Breast epithelium (tissue), 4 donors: Measurements from ENCODE around the gene COA3. TPM values are rescaled to one million over a fixed set of nuclear protein-coding genes. Genes with fewer than 3 reads are reported as not detected.

ENCODE experiments used
- DNase-seq, 2 donors: peaks; one replicate each; pipeline ENCODE4 v3.0.0-alpha.2; 2019; ENCODE audit warnings: low spot score in 2 of 2
- H3K27ac ChIP-seq, 2 donors: fragments of 200-600 bp; sonication (generic) in 1 of 2; one replicate each; pipeline ENCODE4 v1.5.1; 2016 to 2019; ENCODE audit warnings: mild to moderate bottlenecking in 1 of 2
- H3K27me3 ChIP-seq, 2 donors: fragments of 200-600 bp; sonication (generic) in 1 of 2; one replicate each; pipeline versions ENCODE4 v1.5.1 to v1.6.0; 2017 to 2019; ENCODE audit warnings: control low read depth in 1 of 2, mild to moderate bottlenecking in 1 of 2
- H3K36me3 ChIP-seq: fragments of 200-600 bp; one replicate; pipeline ENCODE4 v1.5.1; 2019
- H3K4me1 ChIP-seq, 2 donors: fragments of 200-600 bp; sonication (generic); one replicate each; pipeline ENCODE4 v1.5.1; 2016 to 2019; ENCODE audit warnings: control low read depth in 1 of 2
- H3K4me3 ChIP-seq, 3 donors: fragments of 200-600 bp; sonication (generic); 1 replicate in 2 of 3; 2 replicates in 1 of 3; pipeline ENCODE4 v1.5.1; 2016 to 2019; ENCODE audit warnings: mild to moderate bottlenecking in 3 of 3, moderate library complexity in 2 of 3
- H3K9me3 ChIP-seq, 2 donors: fragments of 200-600 bp; sonication (generic) in 1 of 2; one replicate each; pipeline ENCODE4 v1.5.1; 2016 to 2019; ENCODE audit warnings: control low read depth in 1 of 2
- CTCF ChIP-seq, 3 donors: fragments of 450-650 bp; IDR thresholded peaks; one replicate each; pipeline ENCODE4 v1.5.1; 2016 to 2017; ENCODE audit warnings: antibody characterized with exemption in 3 of 3, mild to moderate bottlenecking in 3 of 3, moderate library complexity in 3 of 3
- POLR2A ChIP-seq: fragments of 450-650 bp; IDR thresholded peaks from one replicate; pipeline ENCODE4 v1.6.1; 2016; ENCODE audit warnings: antibody characterized with exemption, mild to moderate bottlenecking, moderate library complexity
- POLR2AphosphoS5 ChIP-seq, 3 donors: sonication (generic); formaldehyde crosslinking; IDR thresholded peaks; one replicate each; pipeline ENCODE4 v1.6.1; 2017; ENCODE audit warnings: antibody characterized with exemption in 3 of 3
- intact Hi-C: fragments of 100-400 bp; cut with DNase I; formaldehyde crosslinking; loops from one replicate; pipeline ENCODE4 v1.15.1; 2023; ENCODE audit warnings: low total_unique reads
- total RNA-seq, 3 donors: library from RNA; depleted of rRNA; stranded (reverse); fragments of >200 nt; gene quantifications; one replicate each; pipeline ENCODE4 v1.1.0, GENCODE V29; 2016

The COA3 gene
- total RNA-seq, 3 donors from 2014 or later = 52.6 to 74.1 (median 72.8) TPM

- intact Hi-C loops = loop anchor here (5.0 kb wide), 1 partner anchor 818 kb away; no protein-coding TSS in a partner anchor
- peaks cover 0 to 27% of the 10 kb centered on the region in 2 donors for H3K27me3 ChIP-seq
- no peaks in the 10 kb centered on the region for H3K4me1 ChIP-seq
These were observed 18.3 kb downstream of the COA3 start, which contains the start of gene WNK4 for GRCh38 chr17:42779936-42780850. TSS of gene WNK4 (plus strand) at chr17:42780610. CDS start at chr17:42780699, 89 bp downstream.

GRCh38 chr17:42779304-42779935, 19.1 kb downstream of the COA3 start:
- Histone ChIP-seq H3K4me1 (no peaks in the 10 kb centered on the region), H3K4me3 (no peak overlapping the region), H3K36me3 (peaks cover 3% of the 10 kb centered on the region), H3K27me3 (peaks cover 0 to 26% of the 10 kb centered on the region in 2 donors), H3K27ac (peak overlapping the region; percentile 10 to 61), H3K9me3 (no peaks in the 10 kb centered on the region)
- DNase-seq = no peak
- intact Hi-C loops = loop anchor here (5.0 kb wide), 1 partner anchor 817 kb away; no protein-coding TSS in a partner anchor
- no peak for TF ChIP-seq POLR2AphosphoS5 (IDR thresholded peaks at IDR 0.05)
- TF ChIP-seq CTCF (IDR thresholded peaks at IDR 0.05) = no peak
- no peak for TF ChIP-seq POLR2A

More at GRCh38 chr17:42779936-42780850, 18.3 kb downstream of the COA3 start, which contains the start of gene WNK4:
- Histone ChIP-seq H3K27ac (peak within 1 kb of the TSS; percentile 10 to 61), H3K4me3 (peak within 1 kb of the TSS; percentile 27 to 70 (median 57)), H3K36me3 (peaks cover 3% of the 10 kb centered on the region), H3K9me3 (no peaks in the 10 kb centered on the region)
- TF ChIP-seq POLR2A (no peak), POLR2AphosphoS5 (IDR thresholded peaks at IDR 0.05) (no peak), CTCF (IDR thresholded peaks at IDR 0.05) (no peak)
- no peak for DNase-seq

- no peak for DNase-seq
- Histone ChIP-seq H3K36me3 (peaks cover 3% of the 10 kb centered on the region), H3K9me3 (no peaks in the 10 kb centered on the region), H3K4me1 (no peaks in the 10 kb centered on the region), H3K4me3 (no peak overlapping the region), H3K27me3 (peaks cover 0 to 18% of the 10 kb centered on the region in 2 donors), H3K27ac (no peak overlapping the region)
- TF ChIP-seq CTCF (IDR thresholded peaks at IDR 0.05) = no peak
- no peak for TF ChIP-seq POLR2A
- no peak for TF ChIP-seq POLR2AphosphoS5 (IDR thresholded peaks at IDR 0.05)
- intact Hi-C loops = loop anchor here (5.0 kb wide), 1 partner anchor 816 kb away; no protein-coding TSS in a partner anchor
These were observed 19.9 kb downstream of the COA3 start for GRCh38 chr17:42778570-42778969.

GRCh38 chr17:42775534-42776098, 22.9 kb downstream of the COA3 start:
- TF ChIP-seq POLR2AphosphoS5 (IDR thresholded peaks at IDR 0.05) (no peak), POLR2A (no peak), CTCF (IDR thresholded peaks at IDR 0.05) (no peak)
- DNase-seq = no peak
- intact Hi-C loops = loop anchor here (5.0 kb wide), 1 partner anchor 813 kb away; no protein-coding TSS in a partner anchor
- no peak overlapping the region for H3K4me3 ChIP-seq
- H3K27ac ChIP-seq = no peak overlapping the region
- no peaks in the 10 kb centered on the region for H3K4me1 ChIP-seq
- peaks cover 3% of the 10 kb centered on the region for H3K36me3 ChIP-seq
- no peaks in the 10 kb centered on the region for H3K9me3 ChIP-seq
- no peaks in the 10 kb centered on the region for H3K27me3 ChIP-seq
